GM23248 (cell line): ENCODE data around the gene TMEM108. TPM values are rescaled to one million over a fixed set of nuclear protein-coding genes. Genes with fewer than 3 reads are reported as not detected.

Experiments
- DNase-seq: peaks from one replicate; pipeline ENCODE4 v3.0.0-alpha.2; 2015
- H2AFZ ChIP-seq: fragments of 200-600 bp; sonication (generic); 2 replicates; pipeline ENCODE4 v1.6.1; 2016; ENCODE audit warnings: antibody characterized with exemption
- H3F3A ChIP-seq: fragments of 200-600 bp; sonication (generic); 2 replicates; pipeline ENCODE4 v1.6.1; 2016; ENCODE audit warnings: mild to moderate bottlenecking, antibody characterized with exemption, mixed run types; ENCODE audit not compliant: insufficient read depth
- H3K27ac ChIP-seq: fragments of 200-600 bp; sonication (generic); 2 replicates; pipeline ENCODE4 v1.5.1; 2016; ENCODE audit warnings: mild to moderate bottlenecking
- H3K27me3 ChIP-seq: fragments of 200-600 bp; sonication (generic); replicated peaks from 2 replicates; pipeline ENCODE4 v1.6.1; 2016; ENCODE audit warnings: mild to moderate bottlenecking; ENCODE audit not compliant: insufficient read depth
- H3K36me3 ChIP-seq: fragments of 200-600 bp; sonication (generic); 2 replicates; pipeline ENCODE4 v1.6.1; 2016; ENCODE audit warnings: low read depth, mild to moderate bottlenecking
- H3K4me1 ChIP-seq: fragments of 200-600 bp; sonication (generic); 2 replicates; pipeline ENCODE4 v1.6.1; 2016; ENCODE audit warnings: mild to moderate bottlenecking; ENCODE audit not compliant: insufficient read depth
- H3K4me2 ChIP-seq: fragments of 200-600 bp; sonication (generic); one replicate; pipeline ENCODE4 v1.6.1; 2016; ENCODE audit warnings: mild to moderate bottlenecking; ENCODE audit not compliant: unreplicated experiment
- H3K4me3 ChIP-seq: fragments of 200-600 bp; sonication (generic); 2 replicates; pipeline ENCODE4 v1.5.1; 2016; ENCODE audit warnings: mild to moderate bottlenecking
- H3K79me2 ChIP-seq: fragments of 200-600 bp; sonication (generic); 2 replicates; pipeline ENCODE4 v1.6.1; 2016; ENCODE audit warnings: mild to moderate bottlenecking; ENCODE audit not compliant: insufficient read depth
- H3K9ac ChIP-seq: fragments of 200-600 bp; sonication (generic); 2 replicates; pipeline ENCODE4 v1.6.1; 2016; ENCODE audit warnings: mild to moderate bottlenecking
- H3K9me2 ChIP-seq: fragments of 200-600 bp; sonication (generic); 2 replicates; pipeline ENCODE4 v1.6.1; 2016; ENCODE audit warnings: mixed run types, mild to moderate bottlenecking, moderate library complexity; ENCODE audit not compliant: insufficient read depth
- H3K9me3 ChIP-seq: fragments of 200-600 bp; sonication (generic); one replicate; pipeline ENCODE4 v1.6.1; 2017; ENCODE audit warnings: low read depth
- H4K20me1 ChIP-seq: fragments of 200-600 bp; sonication (generic); 2 replicates; pipeline ENCODE4 v1.6.0; 2016; ENCODE audit not compliant: insufficient read depth
- EZH2 ChIP-seq: fragments of 200-600 bp; sonication (generic); IDR thresholded peaks from 2 replicates; pipeline ENCODE4 v1.6.1; 2018; ENCODE audit warnings: antibody characterized with exemption, mild to moderate bottlenecking; ENCODE audit not compliant: insufficient read depth, poor library complexity, severe bottlenecking
- EZH2phosphoT487 ChIP-seq: fragments of 200-600 bp; sonication (generic); IDR thresholded peaks from 2 replicates; pipeline ENCODE4 v1.6.1; 2018; ENCODE audit warnings: antibody characterized with exemption, moderate library complexity, mild to moderate bottlenecking, low read depth; ENCODE audit not compliant: insufficient read depth
- WGBS, 2 experiments: methylation state at CpG; one replicate each; pipeline ENCODE4 v1.1.6; 2015 to 2017; ENCODE audit warnings: low lambda C conversion rate in 2 of 2, low coverage in 1 of 2; ENCODE audit errors: missing lambda C conversion rate in 2 of 2; 5-methylcytosine and 5-hydroxymethylcytosine counted together
- in situ Hi-C: fragments of 300-500 bp; cut with MboI; formaldehyde crosslinking; loops from 2 replicates; pipeline ENCODE4 v1.15.0; 2020
- polyA plus RNA-seq: library from polyadenylated mRNA; unstranded; fragments of >200 nt; fragmentation: Nextera tagmentation; extraction: Ambion mirVana; gene quantifications from 2 replicates; pipeline ENCODE4 v1.2.1, GENCODE V29; 2016
- total RNA-seq: library from RNA; depleted of rRNA; stranded (reverse); fragments of >200 nt; shearing (Covaris generic); gene quantifications from 2 replicates; pipeline ENCODE4 v1.2.3, GENCODE V29; 2014

Gene TMEM108
- total and polyA plus RNA-seq, 2 experiments from 2014 or later, result not detected

- Histone ChIP-seq H4K20me1 (no peaks in the 10 kb centered on the region), H3K9me3 (no peaks in the 10 kb centered on the region), H3F3A (no peaks in the 10 kb centered on the region), H3K4me1 (no peaks in the 10 kb centered on the region), H3K79me2 (no peaks in the 10 kb centered on the region), H3K27ac (no peak overlapping the region), H3K9ac (no peak overlapping the region), H3K36me3 (no peaks in the 10 kb centered on the region), H3K27me3 (peaks cover 9% of the 10 kb centered on the region), H3K4me3 (no peak overlapping the region), H2AFZ (no peak overlapping the region), H3K9me2 (no peaks in the 10 kb centered on the region), H3K4me2 (no peak overlapping the region)
- in situ Hi-C loops, result no loop called here
- no peak for DNase-seq
- TF ChIP-seq EZH2 (no peak), EZH2phosphoT487 (no peak)
- 37 to 50% methylated on average over 6 of the region's 6 CpGs for WGBS, 2 experiments
These were observed 338.6 kb downstream of the TMEM108 start for GRCh38 chr3:133376810-133377209.

GRCh38 chr3:133377396-133377795 is 339.2 kb downstream of the TMEM108 start:
- Histone ChIP-seq H3K27ac (no peak overlapping the region), H3K4me2 (no peak overlapping the region)
- 34 to 48% methylated on average over 3 of the region's 3 CpGs for WGBS, 2 experiments

GRCh38 chr3:133379926-133380325 is 341.7 kb downstream of the TMEM108 start:
- Histone ChIP-seq H3F3A (no peaks in the 10 kb centered on the region), H3K36me3 (no peaks in the 10 kb centered on the region), H3K4me1 (no peaks in the 10 kb centered on the region), H4K20me1 (no peaks in the 10 kb centered on the region), H3K27me3 (peaks cover 5% of the 10 kb centered on the region), H2AFZ (no peak overlapping the region), H3K79me2 (no peaks in the 10 kb centered on the region), H3K4me3 (no peak overlapping the region), H3K4me2 (no peak overlapping the region), H3K9me2 (no peaks in the 10 kb centered on the region), H3K9me3 (no peaks in the 10 kb centered on the region), H3K9ac (no peak overlapping the region), H3K27ac (no peak overlapping the region)
- no peak for DNase-seq
- TF ChIP-seq EZH2, result no peak
- in situ Hi-C loops, result no loop called here
- 84 to 87% methylated on average over 12 to 19 of the region's 19 CpGs for WGBS, 2 experiments

More at GRCh38 chr3:133377396-133377795, 339.2 kb downstream of the TMEM108 start:
- Histone ChIP-seq H3F3A (no peaks in the 10 kb centered on the region), H3K9ac (no peak overlapping the region), H3K4me3 (no peak overlapping the region), H3K27me3 (peaks cover 9% of the 10 kb centered on the region), H4K20me1 (no peaks in the 10 kb centered on the region), H2AFZ (no peak overlapping the region), H3K4me1 (no peaks in the 10 kb centered on the region), H3K9me2 (no peaks in the 10 kb centered on the region), H3K36me3 (no peaks in the 10 kb centered on the region), H3K9me3 (no peaks in the 10 kb centered on the region), H3K79me2 (no peaks in the 10 kb centered on the region)
- peak; percentile 66 for DNase-seq
- TF ChIP-seq EZH2phosphoT487 (no peak), EZH2 (no peak)
- in situ Hi-C loops, result no loop called here

- Histone ChIP-seq H3K4me2 (no peak overlapping the region), H3K36me3 (no peaks in the 10 kb centered on the region), H3K4me1 (no peaks in the 10 kb centered on the region), H3K27me3 (no peaks in the 10 kb centered on the region; the same call in 1 of the 2 replicates), H3K9ac (no peak overlapping the region), H3F3A (no peaks in the 10 kb centered on the region), H4K20me1 (no peaks in the 10 kb centered on the region), H3K9me3 (no peaks in the 10 kb centered on the region), H3K79me2 (no peaks in the 10 kb centered on the region), H3K4me3 (no peak overlapping the region), H2AFZ (no peak overlapping the region), H3K27ac (no peak overlapping the region), H3K9me2 (no peaks in the 10 kb centered on the region)
- in situ Hi-C loops, result no loop called here
- TF ChIP-seq EZH2, result no peak
- WGBS, 2 experiments, result 62 to 65% methylated on average over 16 of the region's 16 CpGs
- DNase-seq, result no peak
These were observed 342.5 kb downstream of the TMEM108 start for GRCh38 chr3:133380481-133381225.
